HuH-7.5 (cell line): ENCODE measurements around the gene ZC3H15.
"Not testable (repeated sequence)": the region's sequence is repeated elsewhere in the genome, so short reads cannot be mapped to it uniquely, and the experiment has no call there.

Experiments used
- DNase-seq: peaks from one replicate; pipeline ENCODE4 v3.0.0; 2011; ENCODE audit warnings: low spot score

The ZC3H15 gene

DNA sequence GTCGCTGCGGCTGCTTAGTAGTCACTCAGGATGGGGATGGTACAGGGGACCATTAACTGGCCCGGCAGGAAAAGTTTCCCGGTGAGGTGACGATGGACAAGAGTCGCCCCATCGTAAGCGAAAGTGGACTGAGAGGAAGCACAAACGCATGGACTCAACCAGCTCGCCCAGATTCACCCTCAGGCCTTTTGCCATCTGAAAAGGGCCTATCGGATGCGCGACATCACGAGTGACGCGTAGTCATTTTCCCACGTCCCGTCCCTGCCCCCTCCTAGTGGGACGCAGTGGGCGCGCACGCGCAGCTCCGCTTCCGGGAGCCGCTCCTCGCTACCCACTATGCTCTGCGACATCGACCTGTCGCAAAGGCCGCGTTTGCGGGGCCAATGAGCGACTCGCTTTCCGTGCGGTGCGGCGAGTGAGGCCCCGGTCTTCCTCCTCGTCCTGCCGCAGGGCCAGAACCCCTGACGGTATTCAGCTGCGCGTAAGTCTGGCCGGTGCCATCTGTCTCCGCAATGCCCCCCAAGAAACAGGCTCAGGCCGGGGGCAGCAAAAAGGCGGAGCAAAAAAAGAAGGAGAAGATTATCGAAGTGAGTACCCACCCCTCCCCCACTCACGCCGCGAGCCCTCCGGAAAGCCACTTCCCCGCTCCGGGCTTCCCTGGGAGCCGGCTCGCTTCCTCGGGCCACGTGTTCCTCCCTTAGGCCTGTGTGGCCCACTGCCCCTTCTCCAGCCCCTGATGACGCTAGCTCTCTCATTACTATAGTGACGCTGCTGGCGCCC is at the start of gene ZC3H15:
ZC3H15 (plus strand) TSS at position 390 of the 780 bp plus-strand sequence; CDS start at position 513, 123 bp downstream.
- peak; percentile 80 for DNase-seq

DNA sequence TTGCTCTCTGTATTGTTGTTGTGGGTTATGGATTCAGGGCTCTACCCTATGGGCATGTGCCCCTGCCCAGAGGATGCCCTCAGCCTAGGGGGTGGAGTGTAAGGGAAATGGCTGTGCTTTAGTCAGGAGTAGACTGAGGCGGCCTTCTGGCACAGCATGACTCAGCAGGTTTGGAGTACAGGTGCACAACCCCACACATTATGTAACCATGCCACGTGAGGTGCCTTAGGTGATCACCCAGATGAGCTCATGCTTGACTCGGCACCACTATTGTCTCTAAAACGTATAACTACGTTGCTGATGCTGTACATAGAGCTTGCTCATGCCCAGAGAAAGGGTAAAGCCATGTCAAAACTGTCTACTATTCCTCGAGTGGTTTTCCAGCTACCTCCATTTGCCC is 48.3 kb upstream of the ZC3H15 start:
- DNase-seq = no peak

DNA sequence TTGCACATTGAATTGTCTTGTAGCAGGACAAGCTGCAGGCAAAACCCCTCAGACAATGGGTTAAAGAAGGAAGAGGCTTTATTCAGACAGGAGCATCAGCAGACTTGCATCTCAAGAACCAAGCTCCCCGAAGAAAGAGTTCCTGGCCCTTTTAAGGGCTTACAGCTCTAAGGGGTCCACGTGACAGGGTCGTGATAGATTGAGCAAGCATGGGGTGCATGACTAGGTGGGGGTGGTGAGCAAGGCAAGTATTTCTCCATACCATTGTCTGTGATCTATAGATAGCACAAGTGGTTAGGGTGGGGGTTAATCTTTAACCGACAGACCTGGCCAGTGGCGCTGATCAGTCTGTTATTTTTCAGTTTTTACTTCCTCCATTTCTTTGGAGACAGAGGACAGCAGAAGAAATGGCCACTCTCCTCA is 46.4 kb upstream of the ZC3H15 start:
- DNase-seq = not testable (repeated sequence)

DNA sequence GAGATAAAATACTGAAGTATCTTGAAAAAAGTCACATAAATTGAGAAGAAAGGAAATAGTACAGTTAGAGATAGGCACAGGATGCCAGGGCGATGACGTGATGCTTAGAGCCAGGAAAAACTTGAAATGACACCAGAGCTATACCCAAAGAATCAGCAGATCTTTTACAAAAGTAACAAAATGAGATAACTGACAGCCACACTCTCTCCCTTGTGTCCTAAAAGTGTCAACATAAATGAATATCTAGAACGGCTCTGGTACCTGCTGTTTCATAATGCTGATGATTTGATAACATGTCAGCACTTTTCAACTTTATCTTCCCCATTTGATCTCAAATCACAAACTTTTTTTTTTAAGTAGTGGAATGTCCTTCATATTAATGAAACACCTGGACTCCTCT is 45.6 kb upstream of the ZC3H15 start:
- DNase-seq = no peak

DNA sequence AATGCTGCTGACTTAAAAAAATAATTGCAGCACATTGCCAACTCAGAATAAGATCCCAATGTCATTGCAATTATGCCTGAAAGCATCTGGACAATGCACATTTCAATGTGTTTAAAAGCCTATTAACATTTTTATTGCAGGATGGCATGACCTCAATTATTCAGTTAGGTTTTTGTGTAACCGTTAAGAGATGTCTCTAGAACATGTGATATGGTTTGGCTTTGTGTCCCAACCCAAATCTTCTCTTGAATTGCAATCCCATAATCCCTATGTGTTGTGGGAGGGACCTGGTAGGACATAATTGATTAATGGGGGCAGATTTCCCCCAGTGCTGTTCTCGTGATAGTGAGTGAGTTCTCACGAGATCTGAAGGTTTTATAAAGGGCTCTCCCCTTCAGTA is 43.2 kb upstream of the ZC3H15 start:
- DNase-seq = no peak

DNA sequence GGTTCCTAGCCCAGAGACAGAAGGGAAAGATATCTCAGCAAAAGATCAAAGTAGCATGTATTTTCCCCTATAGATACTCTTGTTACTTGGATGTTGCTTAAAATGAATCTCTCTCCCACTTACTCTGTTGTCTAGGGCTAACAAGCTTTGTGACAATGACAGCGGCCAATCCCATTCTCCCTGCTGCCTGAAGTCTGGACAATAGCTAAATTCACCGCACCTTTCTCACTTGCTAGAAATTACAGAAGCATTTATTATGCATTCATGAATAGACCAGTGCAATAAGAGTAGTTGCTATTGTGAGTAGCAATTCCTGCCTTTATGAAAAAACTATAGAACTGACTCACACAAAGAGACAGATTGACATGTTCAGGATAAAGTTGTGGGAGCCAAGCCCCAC is 42.2 kb upstream of the ZC3H15 start:
- DNase-seq = no peak

DNA sequence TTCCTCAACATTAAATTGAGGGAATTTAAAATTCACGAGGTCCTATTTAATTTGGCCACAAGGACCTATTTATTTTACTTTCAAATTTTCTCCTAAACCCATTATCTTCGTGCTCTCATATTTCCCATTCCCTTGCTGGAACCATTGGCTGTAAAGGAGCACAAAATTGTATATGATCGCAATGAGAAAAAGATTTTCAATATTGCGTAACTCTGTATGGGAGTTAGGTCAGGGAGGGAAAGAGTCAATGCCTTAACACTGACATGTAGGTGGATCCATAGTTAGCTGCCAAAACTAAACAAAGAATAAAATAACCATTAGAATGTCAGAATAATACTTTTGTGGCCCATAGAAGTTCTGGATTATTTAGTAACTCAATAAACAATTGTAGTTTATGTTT is 40.6 kb upstream of the ZC3H15 start:
- DNase-seq = no peak

DNA sequence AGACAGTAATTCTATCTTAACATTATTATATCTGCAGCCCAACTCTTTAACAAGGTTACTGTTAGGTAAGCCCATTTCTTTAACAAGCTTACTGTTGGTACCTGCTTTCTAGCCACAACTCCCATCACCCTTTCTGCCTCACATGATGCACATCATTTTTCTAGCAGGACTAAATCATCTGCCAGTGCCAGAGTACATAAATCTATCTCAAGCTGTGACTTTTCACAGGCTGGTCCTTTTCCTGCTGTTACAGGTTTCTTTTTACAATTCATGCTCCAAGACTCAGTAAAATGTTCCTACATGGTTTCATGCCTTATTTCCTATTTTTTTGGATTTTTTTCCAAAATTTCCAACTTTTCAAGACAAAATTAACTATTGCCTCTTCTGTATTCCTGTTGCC is 30.4 kb upstream of the ZC3H15 start:
- DNase-seq = no peak

DNA sequence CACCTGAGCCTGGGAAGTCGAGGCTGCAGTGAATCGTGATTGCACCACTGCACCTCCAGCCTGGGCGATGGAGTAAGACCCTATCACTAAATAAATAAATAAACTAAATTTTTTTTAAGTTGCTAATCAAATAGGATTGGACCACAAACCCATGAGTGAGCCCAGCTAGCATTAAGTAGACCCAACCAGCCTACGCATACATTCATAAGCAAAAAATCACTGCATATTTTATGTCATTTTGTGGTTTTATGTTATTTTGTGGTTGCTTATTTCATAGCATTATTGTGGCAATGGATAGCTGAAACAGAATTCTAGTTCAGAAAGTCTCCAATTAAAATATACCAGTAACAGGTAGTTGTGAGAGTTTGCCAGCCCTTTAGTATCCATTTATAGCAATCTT is 29.1 kb upstream of the ZC3H15 start:
- no peak for DNase-seq

DNA sequence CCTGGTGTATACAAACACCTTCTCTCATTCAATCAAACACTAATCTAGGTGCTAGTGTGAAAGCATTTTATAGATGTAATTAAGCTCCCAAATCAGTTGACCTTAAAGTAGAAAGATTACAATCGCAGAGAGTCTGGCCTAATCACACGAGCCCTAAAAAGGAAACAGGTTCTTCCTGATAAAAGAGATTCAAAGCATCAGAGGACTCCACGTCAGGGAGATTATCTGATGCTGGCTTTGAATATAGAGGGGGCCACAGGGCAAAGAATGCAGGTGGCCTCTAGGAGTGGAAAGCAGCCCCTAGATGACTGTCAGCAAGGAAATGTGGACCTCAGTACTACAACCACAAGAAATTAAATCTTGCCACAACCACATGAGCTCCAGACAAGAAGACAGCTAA is 28.2 kb upstream of the ZC3H15 start:
- no peak for DNase-seq

DNA sequence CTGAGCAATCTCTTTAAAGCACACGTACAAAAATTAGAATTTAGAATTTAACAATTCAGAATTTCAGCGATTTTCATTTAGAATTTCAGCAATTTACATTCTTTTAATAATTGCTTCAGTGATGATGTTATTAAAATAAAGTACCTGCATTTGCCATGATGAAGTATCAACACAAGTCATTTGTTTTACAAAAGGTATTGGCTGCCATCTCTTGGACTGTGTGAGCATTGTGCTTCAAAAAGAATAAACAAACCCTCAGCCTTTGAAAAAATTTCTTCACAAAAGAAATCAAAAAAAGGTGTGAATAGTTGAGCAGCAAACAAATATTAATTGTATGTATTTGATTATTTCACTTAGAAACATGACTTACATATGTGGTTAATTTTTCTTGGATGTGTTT is 27.1 kb upstream of the ZC3H15 start:
- no peak for DNase-seq

DNA sequence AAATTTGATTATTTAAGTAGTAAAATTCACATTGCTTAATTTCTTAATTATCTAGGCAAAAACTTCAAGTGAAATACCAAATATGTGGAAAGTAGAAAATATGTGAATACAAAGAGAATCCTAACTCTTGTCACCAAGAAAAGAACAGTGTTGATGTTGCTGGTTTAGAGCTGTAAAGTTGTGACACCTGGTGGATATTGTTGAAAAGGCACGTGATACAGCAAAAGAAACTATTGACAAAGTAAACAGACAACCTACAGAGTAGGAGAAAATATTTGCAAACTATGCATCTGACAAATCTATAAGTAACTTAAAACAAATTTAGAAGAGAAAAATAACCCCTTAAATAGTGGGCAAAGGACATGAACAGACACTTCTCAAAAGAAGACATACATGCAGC is 25.6 kb upstream of the ZC3H15 start:
- DNase-seq = no peak

DNA sequence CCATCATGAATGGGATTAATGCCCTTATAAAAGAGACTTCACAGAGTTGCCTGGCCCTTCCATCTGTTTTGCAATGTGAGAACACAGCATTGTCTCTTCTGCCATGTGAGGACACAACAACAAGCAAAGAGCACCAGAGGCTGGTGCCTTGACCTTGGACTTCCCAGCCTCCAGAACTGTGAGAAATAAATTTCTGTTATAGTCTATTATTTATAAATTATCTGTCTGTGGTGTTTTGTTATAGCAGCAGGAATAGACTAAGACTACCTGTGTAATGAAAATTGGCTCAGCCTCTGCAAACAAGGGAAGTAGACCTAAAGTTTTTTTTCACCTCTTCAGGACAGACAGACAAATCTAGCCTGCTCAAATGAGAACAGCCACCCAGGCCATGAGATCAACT is 19.3 kb upstream of the ZC3H15 start:
- DNase-seq = no peak

DNA sequence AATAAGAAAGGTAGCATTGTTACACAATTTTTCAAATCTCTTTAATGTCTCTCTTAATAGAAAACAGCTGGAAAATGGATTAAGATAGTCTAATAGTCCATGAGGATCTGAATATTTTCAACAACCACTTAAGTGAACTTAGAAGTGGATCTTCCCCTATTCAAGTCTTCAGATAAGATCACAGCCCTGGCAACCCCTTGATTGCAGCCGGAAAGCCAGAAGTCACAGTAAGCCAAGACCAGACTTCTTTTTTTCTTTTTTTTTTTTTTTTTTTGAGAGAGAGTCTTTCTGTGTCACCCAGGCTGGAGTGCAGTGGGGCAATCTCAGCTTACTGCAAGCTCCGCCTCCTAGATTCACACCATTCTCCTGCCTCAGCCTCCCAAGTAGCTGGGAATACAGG is 18.6 kb upstream of the ZC3H15 start:
- no peak for DNase-seq

DNA sequence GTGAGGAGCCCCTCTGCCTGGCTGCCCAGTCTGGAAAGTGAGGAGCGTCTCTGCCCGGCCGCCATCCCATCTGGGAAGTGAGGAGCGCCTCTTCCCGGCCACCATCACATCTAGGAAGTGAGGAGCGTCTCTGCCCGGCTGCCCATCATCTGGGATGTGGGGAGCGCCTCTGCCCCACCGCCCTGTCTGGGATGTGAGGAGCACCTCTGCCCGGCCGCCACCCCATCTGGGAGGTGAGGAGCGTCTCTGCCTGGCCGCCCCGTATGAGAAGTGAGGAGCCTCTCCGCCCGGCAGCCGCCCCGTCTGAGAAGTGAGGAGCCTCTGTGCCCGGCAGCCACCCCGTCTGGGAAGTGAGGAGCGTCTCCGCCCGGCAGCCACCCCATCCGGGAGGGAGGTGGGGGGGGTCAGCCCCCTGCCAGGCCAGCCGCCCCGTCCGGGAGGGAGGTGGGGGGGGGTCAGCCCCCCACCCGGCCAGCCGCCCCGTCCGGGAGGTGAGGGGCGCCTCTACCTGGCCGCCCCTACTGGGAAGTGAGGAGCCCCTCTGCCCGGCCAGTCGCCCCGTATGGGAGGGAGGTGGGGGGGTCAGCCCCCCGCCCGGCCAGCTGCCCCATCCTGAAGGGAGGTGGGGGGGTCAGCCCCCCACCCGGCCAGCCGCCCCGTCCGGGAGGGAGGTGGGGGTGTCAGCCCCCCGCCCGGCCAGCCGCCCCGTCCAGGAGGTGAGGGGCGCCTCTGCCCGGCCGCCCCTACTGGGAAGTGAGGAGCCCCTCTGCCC is 13.2 kb upstream of the ZC3H15 start:
- not testable (repeated sequence) for DNase-seq

DNA sequence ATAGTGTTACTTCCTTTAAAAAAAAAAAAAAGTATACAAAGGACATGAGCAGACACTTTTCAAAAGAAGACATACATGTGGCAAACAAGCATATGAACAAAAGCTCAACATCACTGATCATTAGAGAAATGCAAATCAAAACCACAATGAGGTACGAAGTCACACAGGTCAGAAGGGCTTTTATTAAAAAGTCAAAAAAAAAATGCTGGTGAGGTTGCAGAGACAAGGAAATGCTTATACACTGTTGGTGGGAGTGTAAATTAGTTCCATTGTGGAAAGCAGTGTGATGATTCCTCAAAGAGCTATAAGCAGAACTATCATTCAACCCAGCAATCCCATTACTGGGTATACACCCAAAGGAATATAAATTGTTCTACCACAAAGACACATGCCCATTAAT is 11.8 kb upstream of the ZC3H15 start:
- not testable (repeated sequence) for DNase-seq

DNA sequence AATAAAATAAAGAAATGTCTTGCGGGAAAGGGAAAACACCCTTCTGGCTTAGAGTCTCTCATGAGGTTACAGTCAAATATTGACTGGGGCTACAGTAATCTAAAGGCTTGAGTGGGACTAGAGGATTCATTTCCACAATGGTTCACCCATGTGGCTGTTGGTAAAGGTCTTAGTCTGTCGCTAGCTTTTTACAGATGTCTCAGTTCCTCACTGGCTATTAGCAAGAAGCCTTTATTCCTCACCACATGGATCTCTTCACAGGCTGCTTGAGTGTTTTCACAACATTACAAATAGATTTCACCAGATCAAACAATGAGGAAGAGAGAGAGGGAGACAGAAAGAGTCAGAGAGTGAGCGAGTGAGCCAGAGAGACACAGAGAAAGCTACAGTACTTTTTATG is 8.3 kb upstream of the ZC3H15 start:
- no peak for DNase-seq

DNA sequence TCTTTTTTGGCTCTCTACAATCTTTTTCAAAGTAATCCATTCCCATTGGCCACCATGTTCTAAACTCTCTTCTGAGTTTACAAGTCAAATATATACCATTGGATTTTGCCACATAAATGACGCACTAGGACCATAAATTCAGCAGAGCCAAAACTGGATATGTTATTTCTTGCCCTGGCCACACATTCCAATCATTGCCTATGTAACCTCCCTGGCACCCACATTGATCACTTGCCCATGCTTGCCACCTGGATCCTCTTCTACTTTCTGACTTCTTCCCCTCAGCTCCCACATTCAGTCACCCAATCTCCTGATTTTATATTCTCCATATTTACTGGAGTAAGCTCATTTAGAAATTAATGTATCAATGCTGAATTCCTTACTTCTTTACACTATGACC is 5.1 kb upstream of the ZC3H15 start:
- no peak for DNase-seq

DNA sequence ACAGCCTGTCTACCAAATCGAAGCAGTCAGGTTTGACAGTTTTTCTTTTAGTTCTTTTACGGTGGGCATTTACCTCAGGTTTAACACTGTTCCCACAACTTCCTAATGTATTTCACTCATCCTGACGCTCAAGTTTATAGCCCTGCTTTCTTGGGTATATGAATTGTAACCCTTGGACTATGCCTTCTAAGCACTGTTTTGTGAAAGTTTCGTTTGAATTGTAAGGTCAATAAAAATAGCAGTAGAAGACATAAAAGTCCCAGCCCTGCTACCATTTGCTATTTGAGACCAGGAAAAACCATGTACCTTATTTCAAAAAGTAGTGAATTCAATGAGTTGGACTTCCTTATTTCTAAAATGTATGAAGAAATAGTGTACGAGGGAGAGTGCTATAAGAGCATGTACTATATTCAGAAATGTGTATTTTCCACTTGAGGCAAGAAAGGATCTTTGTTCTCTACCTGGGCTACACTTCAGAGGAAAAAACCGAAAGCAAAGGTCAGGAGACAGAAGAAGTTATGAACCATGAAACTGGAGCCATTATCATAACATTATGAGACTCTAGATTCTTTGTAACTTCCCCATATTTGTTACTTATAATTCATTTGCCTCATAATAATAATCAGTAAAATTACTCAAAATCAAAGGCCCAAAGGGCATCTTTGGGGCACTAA is 1.9 kb upstream of the ZC3H15 start:
- DNase-seq = no peak

DNA sequence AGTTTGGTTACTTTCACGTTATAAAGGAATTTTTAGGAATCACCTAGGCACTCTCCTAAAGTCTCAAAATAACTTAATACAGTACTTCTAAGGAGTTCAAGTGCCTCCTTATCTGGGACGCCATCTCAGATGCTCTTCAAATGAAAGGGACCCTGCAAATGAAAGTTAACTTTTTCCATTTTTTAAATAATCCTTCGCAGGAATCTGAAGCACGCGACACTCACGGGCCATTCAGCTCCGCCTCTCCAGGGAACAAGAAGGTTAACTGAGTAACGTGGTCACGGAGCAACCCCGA is 537 bp upstream of the ZC3H15 start:
- DNase-seq = no peak

DNA sequence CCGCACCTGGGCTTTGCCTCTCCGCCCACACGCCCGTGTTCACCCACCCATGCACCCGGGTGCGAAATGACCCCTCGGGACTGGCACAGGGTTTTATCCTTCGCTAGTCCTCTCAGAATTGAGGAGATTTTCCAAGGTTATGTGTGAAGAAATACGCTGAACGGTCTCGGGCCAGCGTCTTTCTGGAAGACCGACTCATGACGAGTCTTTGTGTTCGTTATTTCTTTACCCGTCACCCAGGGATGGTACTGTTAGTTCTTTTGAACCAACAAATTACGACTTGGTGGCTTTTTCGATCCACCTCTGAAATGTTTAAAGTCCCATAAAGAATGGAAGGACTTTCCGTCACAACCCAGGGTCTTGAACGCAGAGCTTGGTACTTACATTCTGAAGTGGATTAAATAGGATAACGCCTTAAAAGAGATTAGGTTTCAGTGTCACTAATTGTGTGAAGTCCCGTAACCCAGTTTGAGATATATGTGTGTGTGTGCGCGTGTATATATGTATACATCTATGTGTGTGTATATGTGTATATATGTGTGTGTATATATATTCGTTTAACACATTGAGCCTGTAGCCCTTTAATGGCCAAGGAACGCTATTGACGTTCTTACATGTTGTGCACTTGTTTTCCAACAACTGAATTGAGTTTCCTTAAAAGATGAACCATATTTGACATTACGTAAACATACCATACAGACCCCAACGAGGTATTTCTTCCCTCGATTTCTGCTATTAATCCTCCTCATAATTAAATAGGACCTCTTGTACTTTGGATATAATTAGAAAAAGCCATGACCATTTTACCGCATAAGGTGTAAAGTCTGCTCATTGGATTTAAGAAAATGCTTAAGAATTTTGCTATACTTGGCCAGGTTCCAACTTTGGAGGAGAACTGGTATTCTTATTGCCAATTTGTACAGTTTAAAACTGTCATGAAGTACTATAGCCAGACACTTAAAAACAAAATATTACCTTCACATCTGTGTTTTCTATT is 889 bp downstream of the ZC3H15 start:
- DNase-seq = no peak

DNA sequence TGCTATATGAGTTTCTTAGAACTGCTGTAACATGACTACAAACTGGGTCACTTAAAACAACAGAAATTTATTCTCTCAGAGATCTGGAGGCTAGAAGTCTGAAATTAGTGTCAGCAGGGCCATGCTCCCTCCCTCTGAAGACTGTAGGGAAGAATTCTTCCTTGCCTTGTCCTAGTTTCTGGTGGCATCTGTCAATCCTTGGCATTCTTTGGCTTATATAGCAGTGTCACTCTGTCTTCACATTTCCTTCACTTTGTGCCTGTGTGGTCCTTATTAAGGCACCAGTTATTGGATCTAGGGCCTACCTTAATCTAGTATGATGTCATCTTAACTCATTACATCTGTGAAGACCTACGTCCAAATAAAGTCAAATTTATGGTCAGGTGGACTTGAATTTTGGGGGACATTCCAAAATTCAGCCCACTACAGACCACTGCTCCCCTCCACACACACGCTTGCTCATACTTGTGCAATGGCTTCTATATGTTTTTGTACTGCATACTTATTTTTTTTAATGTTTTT is 7.6 kb downstream of the ZC3H15 start:
- DNase-seq = no peak
